HUES64 (cell line): ENCODE data around the gene ATP6V0A4.
"Not testable (repeated sequence)": the region's sequence is repeated elsewhere in the genome, so short reads cannot be mapped to it uniquely, and the experiment has no call there.

Experiments used
- H3K27ac ChIP-seq: 2 replicates; pipeline ENCODE4 v1.7.0; 2013; ENCODE audit warnings: low read depth, low read length, inconsistent platforms
- H3K27me3 ChIP-seq: 2 replicates; pipeline ENCODE4 v1.6.1; 2013; ENCODE audit warnings: mild to moderate bottlenecking, low read length; ENCODE audit not compliant: insufficient read depth
- H3K36me3 ChIP-seq: 2 replicates; pipeline ENCODE4 v1.6.1; 2013; ENCODE audit warnings: mild to moderate bottlenecking, low read length; ENCODE audit not compliant: insufficient read depth
- H3K4me1 ChIP-seq: 2 replicates; pipeline ENCODE4 v1.6.1; 2013; ENCODE audit warnings: mild to moderate bottlenecking, low read length, moderate library complexity; ENCODE audit not compliant: insufficient read depth
- H3K4me3 ChIP-seq: 2 replicates; pipeline ENCODE4 v1.5.1; 2013; ENCODE audit warnings: mild to moderate bottlenecking, low read length, moderate library complexity
- H3K9ac ChIP-seq: 2 replicates; pipeline ENCODE4 v1.6.1; 2013; ENCODE audit warnings: mild to moderate bottlenecking, low read depth, low read length
- H3K9me3 ChIP-seq: 2 replicates; pipeline ENCODE4 v1.6.1; 2013; ENCODE audit warnings: low read depth, low read length; ENCODE audit not compliant: insufficient read depth
- WGBS: fragments of 150-250, 120-280 bp; methylation state at CpG from one replicate; pipeline ENCODE4 v1.1.7; 2013; ENCODE audit warnings: missing lambda C conversion rate; 5-methylcytosine and 5-hydroxymethylcytosine counted together

ATP6V0A4 gene

GRCh38 chr7:138802706-138803105, 4.7 kb upstream of the ATP6V0A4 start:
- no peak overlapping the region for H3K4me3 ChIP-seq
- H3K27ac ChIP-seq = no peak overlapping the region
- H3K27me3 ChIP-seq = peaks cover 7% of the 10 kb centered on the region; the same call in 1 of the 2 replicates
- 95% methylated on average over 18 of the region's 18 CpGs for WGBS
- no peak overlapping the region for H3K9ac ChIP-seq
- no peaks in the 10 kb centered on the region for H3K36me3 ChIP-seq
- H3K9me3 ChIP-seq = no peaks in the 10 kb centered on the region
- H3K4me1 ChIP-seq = peaks cover 7% of the 10 kb centered on the region

DNA sequence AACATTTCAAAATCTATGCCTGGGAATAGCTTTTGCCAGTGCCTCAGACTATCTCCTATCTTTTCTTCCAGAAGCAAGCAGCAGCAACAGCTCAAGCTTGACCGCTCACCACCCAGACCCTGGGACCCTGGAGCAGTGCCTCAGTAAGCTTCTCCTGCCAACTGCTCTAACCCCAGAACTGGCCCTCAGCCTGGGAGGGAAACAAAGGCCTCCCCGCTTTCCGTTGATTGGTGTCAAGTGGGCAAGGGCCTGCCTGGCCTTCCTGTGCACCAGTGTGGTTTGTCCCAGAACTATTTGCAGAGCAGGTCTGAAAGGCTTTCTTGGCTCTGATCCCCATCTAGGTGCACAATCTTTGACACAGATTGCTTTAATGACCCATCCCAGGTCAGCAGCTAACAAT, 3.3 kb upstream of the ATP6V0A4 start:
- peaks cover 9% of the 10 kb centered on the region for H3K4me1 ChIP-seq
- H3K27me3 ChIP-seq = peaks cover 7% of the 10 kb centered on the region; the same call in 1 of the 2 replicates
- H3K36me3 ChIP-seq = no peaks in the 10 kb centered on the region
- no peak overlapping the region for H3K4me3 ChIP-seq
- H3K9ac ChIP-seq = no peak overlapping the region
- 98% methylated on average over 3 of the region's 3 CpGs for WGBS
- H3K9me3 ChIP-seq = no peaks in the 10 kb centered on the region
- H3K27ac ChIP-seq = no peak overlapping the region

DNA sequence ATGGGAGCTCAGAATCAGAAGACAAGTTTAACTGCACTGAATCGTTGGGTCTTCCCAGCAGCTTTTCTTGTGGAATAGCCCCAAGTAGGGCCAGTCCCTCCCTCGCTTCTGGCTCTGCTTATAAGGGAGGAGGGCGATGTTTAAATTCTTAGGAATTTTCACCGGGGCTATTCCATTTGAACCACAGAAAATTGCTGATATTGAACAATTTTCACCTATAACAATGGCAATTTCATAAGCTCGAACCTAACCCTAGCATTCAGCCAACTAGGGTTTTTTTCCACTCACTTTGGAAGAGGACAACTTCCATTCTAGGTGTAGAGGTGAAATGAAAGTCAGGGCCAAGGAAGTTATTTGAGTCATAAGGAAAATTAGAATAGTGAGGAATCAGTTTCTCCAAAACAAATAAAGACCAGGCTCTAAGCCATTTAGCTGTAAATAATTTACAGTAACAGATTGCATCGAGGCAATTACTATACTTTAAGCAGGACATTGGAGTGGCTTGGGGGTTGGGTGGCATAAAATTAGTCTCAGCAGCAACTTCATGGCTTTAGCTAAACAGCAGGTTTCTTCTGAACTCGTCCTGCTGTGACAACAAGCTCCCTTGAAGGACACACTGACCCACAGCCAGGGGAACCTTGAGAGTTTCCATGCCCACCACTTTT, 1.5 kb upstream of the ATP6V0A4 start:
- H3K27ac ChIP-seq = no peak overlapping the region
- no peaks in the 10 kb centered on the region for H3K9me3 ChIP-seq
- H3K4me1 ChIP-seq = peaks cover 9% of the 10 kb centered on the region
- peaks cover 7% of the 10 kb centered on the region; the same call in 1 of the 2 replicates for H3K27me3 ChIP-seq
- 96% methylated on average over 7 of the region's 7 CpGs for WGBS
- no peak overlapping the region for H3K9ac ChIP-seq
- no peak overlapping the region for H3K4me3 ChIP-seq
- H3K36me3 ChIP-seq = no peaks in the 10 kb centered on the region

GRCh38 chr7:138798836-138799235, 840 bp upstream of the ATP6V0A4 start:
- Histone ChIP-seq H3K27ac (no peak overlapping the region), H3K27me3 (peaks cover 7% of the 10 kb centered on the region; the same call in 1 of the 2 replicates), H3K9ac (no peak overlapping the region), H3K9me3 (no peaks in the 10 kb centered on the region), H3K36me3 (no peaks in the 10 kb centered on the region), H3K4me1 (peaks cover 9% of the 10 kb centered on the region), H3K4me3 (no peak overlapping the region)
- WGBS = 86% methylated on average over 5 of the region's 5 CpGs

GRCh38 chr7:138797046-138797445, 950 bp downstream of the ATP6V0A4 start:
- H3K9me3 ChIP-seq, H3K4me1 ChIP-seq, H3K27me3 ChIP-seq, H3K4me3 ChIP-seq, H3K9ac ChIP-seq, H3K36me3 ChIP-seq, H3K27ac ChIP-seq: not testable (repeated sequence)
- WGBS = 84% methylated on average over 4 of the region's 4 CpGs

- peaks cover 7% of the 10 kb centered on the region; the same call in 1 of the 2 replicates for H3K27me3 ChIP-seq
- 91% methylated on average over 9 of the region's 9 CpGs for WGBS
- H3K9me3 ChIP-seq = no peaks in the 10 kb centered on the region
Measured at GRCh38 chr7:138796038-138796615, 1.9 kb downstream of the ATP6V0A4 start.

DNA sequence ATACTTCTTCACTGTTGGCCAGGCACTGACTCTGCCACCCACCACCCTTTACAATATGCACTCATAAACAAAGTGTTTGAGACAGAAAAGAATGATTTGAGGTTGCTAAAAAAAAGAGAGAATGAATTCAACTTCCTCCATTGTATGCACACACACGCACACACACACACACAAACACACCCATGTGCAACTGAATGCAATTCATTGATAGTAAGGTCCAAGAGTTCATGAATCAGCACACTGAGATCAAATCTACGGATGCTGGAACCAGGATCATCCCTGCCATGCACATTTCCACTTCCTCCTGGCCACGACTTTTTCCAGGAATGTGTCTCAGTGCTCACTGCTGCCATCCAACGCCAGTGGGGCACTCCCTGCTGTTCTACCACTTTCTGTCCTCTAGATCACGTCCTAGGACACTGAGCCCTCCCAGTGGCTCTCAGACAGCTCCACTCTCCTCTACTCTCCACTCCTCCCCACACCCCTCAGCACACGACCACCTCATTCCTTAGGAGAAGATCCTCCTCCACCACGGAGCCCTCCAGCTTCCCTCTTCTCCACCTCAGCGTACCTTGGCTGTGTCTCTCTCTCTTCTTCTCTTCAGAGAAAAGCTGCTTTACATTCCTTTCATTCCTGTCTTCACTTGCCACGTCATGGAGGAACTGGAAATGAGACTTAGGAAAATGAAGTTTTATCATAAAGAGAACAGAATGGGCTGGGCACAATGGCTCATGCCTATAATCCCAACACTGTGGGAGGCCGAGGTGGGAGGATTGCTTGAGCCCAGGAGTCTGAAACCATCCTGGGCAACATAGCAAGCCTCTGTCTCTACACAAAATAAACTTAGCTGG, 12.2 kb downstream of the ATP6V0A4 start:
- H3K36me3 ChIP-seq = no peaks in the 10 kb centered on the region
- WGBS = 62% methylated on average over 9 of the region's 10 CpGs

More at GRCh38 chr7:138796038-138796615, 1.9 kb downstream of the ATP6V0A4 start:
- Histone ChIP-seq H3K27ac (no peak overlapping the region), H3K9ac (no peak overlapping the region), H3K4me1 (peaks cover 9% of the 10 kb centered on the region), H3K4me3 (no peak overlapping the region), H3K36me3 (no peaks in the 10 kb centered on the region)

GRCh38 chr7:138784692-138785091, 13.3 kb downstream of the ATP6V0A4 start:
- Histone ChIP-seq H3K36me3 (no peaks in the 10 kb centered on the region), H3K27me3 (no peaks in the 10 kb centered on the region), H3K4me3 (no peak overlapping the region), H3K9ac (no peak overlapping the region), H3K4me1 (no peaks in the 10 kb centered on the region), H3K27ac (no peak overlapping the region), H3K9me3 (no peaks in the 10 kb centered on the region)
- 71% methylated on average over 4 of the region's 4 CpGs for WGBS

More for the DNA sequence above, 12.2 kb downstream of the ATP6V0A4 start:
- Histone ChIP-seq H3K9me3 (no peaks in the 10 kb centered on the region), H3K27me3 (no peaks in the 10 kb centered on the region), H3K27ac (no peak overlapping the region), H3K4me3 (no peak overlapping the region), H3K4me1 (no peaks in the 10 kb centered on the region), H3K9ac (no peak overlapping the region)

DNA sequence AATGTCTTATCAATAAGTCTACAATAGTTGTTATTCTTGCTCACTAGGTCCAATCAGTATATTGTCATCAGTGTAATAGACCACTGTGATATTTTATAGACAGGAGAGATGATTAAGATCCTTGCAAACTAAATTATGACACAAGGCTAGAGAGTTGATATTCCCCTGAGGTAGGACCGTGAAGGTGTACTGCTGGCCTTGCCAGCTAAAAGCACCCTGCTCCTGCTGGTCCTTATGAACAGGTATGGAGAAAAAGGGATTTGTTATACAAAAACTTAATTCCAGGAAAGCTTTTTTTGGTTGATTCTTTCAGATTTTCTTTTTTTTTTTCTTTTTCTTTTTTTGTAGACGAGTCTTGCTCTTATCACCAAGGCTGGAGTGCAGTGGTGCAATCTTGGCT, 17.0 kb downstream of the ATP6V0A4 start:
- H3K4me1 ChIP-seq = no peaks in the 10 kb centered on the region
- no peaks in the 10 kb centered on the region for H3K36me3 ChIP-seq
- H3K4me3 ChIP-seq = no peak overlapping the region
- no peaks in the 10 kb centered on the region for H3K9me3 ChIP-seq
- no peaks in the 10 kb centered on the region for H3K27me3 ChIP-seq
- H3K27ac ChIP-seq = no peak overlapping the region
- H3K9ac ChIP-seq = no peak overlapping the region
- 98% methylated on average over 2 of the region's 2 CpGs for WGBS

- Histone ChIP-seq H3K9ac (no peak overlapping the region), H3K9me3 (no peaks in the 10 kb centered on the region), H3K4me3 (no peak overlapping the region), H3K4me1 (peaks cover 6% of the 10 kb centered on the region), H3K27ac (no peak overlapping the region), H3K27me3 (0 out of 2 replicates have a peak, but pooled peaks cover 2% of the 10 kb centered on the region), H3K36me3 (no peaks in the 10 kb centered on the region)
- WGBS = 73% methylated on average over 10 of the region's 10 CpGs
Measured at GRCh38 chr7:138776166-138776833, 21.7 kb downstream of the ATP6V0A4 start.
